AG04450 (cell line): ENCODE data around the gene NOC2L. TPM values are rescaled to one million over a fixed set of nuclear protein-coding genes. Genes with fewer than 3 reads are reported as not detected.

Experiments used
- CTCF ChIA-PET: fragments of 300-600, 350-600 bp; formaldehyde crosslinking; extraction: SDS; loops from one replicate; lab custom pipeline; 2022; ENCODE audit warnings: antibody characterized with exemption, inconsistent platforms; lab: Charles Lee
- POLR2A ChIA-PET: fragments of 350-600 bp; formaldehyde crosslinking; extraction: SDS; loops from one replicate; lab custom pipeline; 2021; ENCODE audit warnings: antibody characterized with exemption, inconsistent platforms; lab: Yijun Ruan, JAX
- DNase-seq: peaks from one replicate; pipeline ENCODE4 v3.0.0-alpha.2; 2011; ENCODE audit warnings: low read depth, low spot score
- H3K27ac ChIP-seq: one replicate; pipeline ENCODE4 v1.5.1; 2012; ENCODE audit warnings: low read depth, low read length, control low read depth
- H3K27me3 ChIP-seq: one replicate; pipeline ENCODE4 v1.6.0; 2012; ENCODE audit warnings: low read length; ENCODE audit not compliant: control insufficient read depth, insufficient read depth
- H3K4me3 ChIP-seq: 2 replicates; pipeline ENCODE4 v1.5.1; 2011; ENCODE audit warnings: mild to moderate bottlenecking, low read depth, low read length, control low read depth
- H3K9me3 ChIP-seq: 2 replicates; pipeline ENCODE4 v1.5.1; 2012; ENCODE audit warnings: low read length; ENCODE audit not compliant: control insufficient read depth, insufficient read depth
- CTCF ChIP-seq: IDR thresholded peaks from 2 replicates; pipeline ENCODE4 v1.5.1; 2011; ENCODE audit warnings: low read depth, low read length, control low read depth, inconsistent platforms
- polyA plus RNA-seq: library from polyadenylated mRNA; depleted of rRNA; stranded (reverse); fragments of >200 nt; gene quantifications from 2 replicates; pipeline ENCODE4 v1.2.3, GENCODE V29; 2011

The NOC2L gene
- polyA plus RNA-seq, 1 experiment, result 36.1 TPM

DNA sequence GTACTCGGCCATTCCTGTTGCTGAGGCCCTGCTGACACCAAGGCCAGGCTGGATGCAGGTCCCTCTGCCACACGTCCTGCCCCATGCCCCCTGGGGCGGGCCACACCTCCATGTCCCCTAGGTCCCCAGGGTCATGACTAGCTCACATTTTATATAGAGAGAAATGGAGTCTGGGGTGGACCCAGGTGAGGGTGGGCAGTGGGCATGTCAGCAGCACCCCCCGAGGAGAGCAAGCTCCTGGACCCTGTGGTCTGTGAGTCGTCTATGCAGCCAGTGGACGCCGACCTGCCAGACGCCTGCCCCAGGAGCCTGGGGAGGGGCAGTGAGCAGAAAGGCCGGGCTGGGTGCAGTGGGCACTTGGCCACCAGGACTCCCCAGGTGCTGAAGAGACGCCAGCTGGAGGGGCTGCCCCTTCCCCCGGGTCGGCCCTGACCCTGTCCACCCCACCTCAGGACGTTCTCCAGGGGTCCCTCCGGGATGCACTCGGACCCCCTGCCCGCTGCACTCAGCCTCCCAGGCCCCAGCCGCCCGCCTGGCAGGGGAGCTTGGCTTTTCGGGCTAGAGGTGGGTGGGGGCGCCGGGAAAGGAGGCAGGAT lies 19.4 kb downstream of the NOC2L start:
- no peak overlapping the region for H3K27ac ChIP-seq
- POLR2A ChIA-PET, result interaction anchor here (1.1 kb wide), 1 partner anchor 28 kb away, joined by 3 read pairs; no protein-coding TSS in a partner anchor
- no peak for DNase-seq
- no peak for TF ChIP-seq CTCF
- peaks cover 4% of the 10 kb centered on the region for H3K27me3 ChIP-seq
- H3K4me3 ChIP-seq, result peak overlapping the region; percentile 10; the same call in 1 of the 2 replicates
- CTCF ChIA-PET, result no interaction called here
- no peaks in the 10 kb centered on the region; the same call in 1 of the 2 replicates for H3K9me3 ChIP-seq

DNA sequence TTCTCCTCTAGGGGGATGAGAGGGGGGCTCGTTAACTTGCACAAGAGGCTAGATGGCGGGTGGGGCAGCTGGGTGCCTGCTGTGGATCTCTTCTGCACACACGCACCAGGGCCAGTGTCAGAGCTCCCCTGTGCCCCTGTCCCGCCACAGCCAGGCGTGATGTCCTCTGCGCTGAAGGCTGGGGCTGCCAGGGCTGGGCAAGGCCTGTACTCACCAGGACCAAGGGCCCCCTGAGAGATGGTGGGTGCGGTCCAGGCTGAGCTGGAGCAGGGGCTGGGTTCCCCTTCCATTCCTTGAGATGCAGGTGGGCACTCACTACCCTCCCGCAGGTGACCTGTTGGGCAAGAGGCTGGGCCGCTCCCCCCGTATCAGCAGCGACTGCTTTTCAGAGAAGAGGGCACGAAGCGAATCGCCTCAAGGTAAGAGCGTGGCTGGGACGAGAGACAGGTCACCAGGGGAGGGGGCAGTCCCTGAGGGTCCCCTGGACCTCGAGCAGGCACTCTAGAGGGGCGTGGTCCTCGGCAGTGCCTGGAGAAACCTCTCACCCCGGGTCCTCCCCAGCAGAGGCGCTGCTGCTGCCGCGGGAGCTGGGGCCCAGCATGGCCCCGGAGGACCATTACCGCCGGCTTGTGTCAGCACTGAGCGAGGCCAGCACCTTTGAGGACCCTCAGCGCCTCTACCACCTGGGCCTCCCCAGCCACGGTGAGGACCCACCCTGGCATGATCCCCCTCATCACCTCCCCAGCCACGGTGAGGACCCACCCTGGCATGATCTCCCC lies 20.2 kb downstream of the NOC2L start:
- CTCF ChIA-PET, result interaction anchor here (1.1 to 1.8 kb wide), 2 partner anchors 35 to 70 kb away, joined by 4 to 9 read pairs; no protein-coding TSS in a partner anchor
- H3K27ac ChIP-seq, result no peak overlapping the region
- H3K4me3 ChIP-seq, result no peak overlapping the region
- POLR2A ChIA-PET, result interaction anchor here (1.4 kb wide), 1 partner anchor 22 kb away, joined by 4 read pairs; no protein-coding TSS in a partner anchor
- TF ChIP-seq CTCF, result no peak
- no peaks in the 10 kb centered on the region; the same call in 1 of the 2 replicates for H3K9me3 ChIP-seq
- DNase-seq, result no peak
- H3K27me3 ChIP-seq, result peaks cover 4% of the 10 kb centered on the region

GRCh38 chr1:938088-938683 lies 20.9 kb downstream of the NOC2L start:
- no peak for DNase-seq
- peaks cover 4% of the 10 kb centered on the region for H3K27me3 ChIP-seq
- H3K9me3 ChIP-seq, result no peaks in the 10 kb centered on the region; the same call in 1 of the 2 replicates
- no peak overlapping the region for H3K27ac ChIP-seq
- ChIA-PET POLR2A (interaction anchor here (1.4 kb wide), 1 partner anchor 22 kb away, joined by 4 read pairs; no protein-coding TSS in a partner anchor), CTCF (interaction anchor here (1.1 to 1.8 kb wide), 2 partner anchors 34 to 69 kb away, joined by 4 to 9 read pairs; no protein-coding TSS in a partner anchor)
- no peak overlapping the region for H3K4me3 ChIP-seq
- peak; percentile 54 for TF ChIP-seq CTCF

DNA sequence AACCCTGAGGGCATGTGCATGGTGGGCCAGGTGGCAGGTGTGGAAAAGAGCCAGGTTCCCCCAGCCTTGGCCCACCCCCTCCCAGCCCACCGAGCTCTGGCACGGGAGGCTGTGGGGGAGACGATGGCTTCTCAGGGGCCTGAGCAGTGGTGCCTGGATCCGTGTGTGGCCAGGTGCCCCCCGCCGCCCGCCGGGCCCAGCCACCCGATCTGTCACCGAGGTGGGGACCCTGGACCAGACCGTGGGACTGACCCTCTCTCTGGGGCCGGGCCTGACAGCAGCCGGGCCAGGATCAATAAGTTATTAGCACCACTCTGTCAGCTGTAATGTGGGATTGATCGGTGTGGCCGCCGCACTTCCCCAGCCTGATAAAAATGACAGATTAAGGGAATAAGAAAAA lies 21.5 kb downstream of the NOC2L start:
- Histone ChIP-seq H3K4me3 (no peak overlapping the region), H3K27me3 (peaks cover 4% of the 10 kb centered on the region), H3K9me3 (no peaks in the 10 kb centered on the region; the same call in 1 of the 2 replicates), H3K27ac (no peak overlapping the region)
- ChIA-PET CTCF (interaction anchor here (1.1 to 1.8 kb wide), 2 partner anchors 33 to 68 kb away, joined by 4 to 9 read pairs; no protein-coding TSS in a partner anchor), POLR2A (no interaction called here)
- DNase-seq, result no peak
- no peak for TF ChIP-seq CTCF
